IPS-11a (cell line): ENCODE data around the gene PNKD.
"Not testable (repeated sequence)": the region's sequence is repeated elsewhere in the genome, so short reads cannot be mapped to it uniquely, and the experiment has no call there.

Experiments used
- H3K4me3 ChIP-seq: one replicate; pipeline ENCODE4 v1.5.1; 2013; ENCODE audit warnings: low read depth, low read length, control low read depth

PNKD gene

DNA sequence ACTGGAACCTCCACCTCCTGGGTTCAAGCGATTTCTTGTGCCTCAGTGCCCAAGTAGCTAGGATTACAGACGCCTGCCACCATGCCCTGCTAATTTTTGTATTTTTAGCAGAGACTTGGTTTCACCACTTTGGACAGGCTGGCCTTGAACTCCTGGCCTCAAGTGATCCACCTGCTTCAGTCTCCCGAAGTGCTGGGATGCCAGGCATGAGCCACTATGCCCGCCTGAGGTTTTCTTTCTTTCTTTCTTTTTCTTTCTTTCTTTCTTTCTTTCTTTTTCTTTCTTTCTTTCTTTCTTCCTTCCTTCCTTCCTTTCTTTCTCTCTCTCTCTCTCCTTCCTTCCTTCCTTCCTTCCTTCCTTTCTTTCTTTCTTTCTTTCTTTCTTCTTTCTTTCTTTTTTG, 44.4 kb downstream of the PNKD start:
- not testable (repeated sequence) for H3K4me3 ChIP-seq

DNA sequence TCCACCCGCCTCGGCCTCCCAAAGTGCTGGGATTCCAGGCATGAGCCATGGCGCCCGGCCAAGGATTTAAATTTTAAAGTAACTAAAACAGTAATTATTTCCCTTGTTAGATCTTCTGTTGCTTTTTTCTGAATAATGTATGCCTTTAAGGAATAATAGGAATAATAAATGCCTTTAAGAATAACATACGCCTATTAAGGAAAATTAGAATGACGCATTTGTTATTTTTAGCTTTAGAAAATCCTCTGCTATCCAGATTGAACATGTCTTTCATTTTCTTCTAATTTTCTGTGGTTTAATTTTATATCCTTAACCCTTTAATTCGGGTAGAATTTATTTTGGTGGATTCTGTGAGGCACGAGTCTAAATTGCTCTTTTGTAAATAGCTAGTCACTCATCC, 45.1 kb downstream of the PNKD start:
- no peak overlapping the region for H3K4me3 ChIP-seq

DNA sequence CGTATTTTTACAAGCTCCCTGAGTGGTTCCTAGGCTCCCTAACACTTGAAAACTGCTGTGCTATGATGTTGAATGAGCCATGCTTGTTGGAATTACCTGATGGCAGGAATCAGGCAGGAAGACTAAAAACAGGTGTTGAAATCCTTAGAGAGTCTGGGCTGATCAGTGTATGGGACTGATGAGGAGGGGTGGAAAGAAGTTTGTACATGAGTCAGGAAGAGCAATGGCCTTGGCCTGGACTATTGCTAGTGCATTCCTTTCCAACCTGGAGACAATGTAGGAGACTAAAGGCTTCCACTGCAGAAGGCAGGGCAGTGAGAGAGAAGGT, 46.9 kb downstream of the PNKD start:
- no peak overlapping the region for H3K4me3 ChIP-seq

DNA sequence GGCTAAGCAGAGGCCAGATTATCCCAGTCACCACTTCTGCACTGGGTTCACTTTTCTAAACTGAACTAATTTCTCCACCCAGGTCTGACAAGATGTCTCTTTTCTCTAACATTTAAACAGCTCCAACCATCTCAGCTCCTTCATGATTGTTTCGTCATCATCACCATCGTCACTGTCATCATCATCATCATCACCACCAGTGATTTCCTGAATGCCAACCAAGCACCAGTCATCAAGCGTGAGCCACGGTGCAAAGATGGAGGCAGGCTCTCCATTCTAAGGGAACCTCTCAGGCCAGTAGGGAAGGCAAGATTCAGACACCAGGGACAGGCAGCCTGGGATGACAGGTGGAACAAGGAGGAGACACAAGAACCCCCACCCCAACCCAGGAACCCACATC, 47.5 kb downstream of the PNKD start:
- H3K4me3 ChIP-seq = no peak overlapping the region

DNA sequence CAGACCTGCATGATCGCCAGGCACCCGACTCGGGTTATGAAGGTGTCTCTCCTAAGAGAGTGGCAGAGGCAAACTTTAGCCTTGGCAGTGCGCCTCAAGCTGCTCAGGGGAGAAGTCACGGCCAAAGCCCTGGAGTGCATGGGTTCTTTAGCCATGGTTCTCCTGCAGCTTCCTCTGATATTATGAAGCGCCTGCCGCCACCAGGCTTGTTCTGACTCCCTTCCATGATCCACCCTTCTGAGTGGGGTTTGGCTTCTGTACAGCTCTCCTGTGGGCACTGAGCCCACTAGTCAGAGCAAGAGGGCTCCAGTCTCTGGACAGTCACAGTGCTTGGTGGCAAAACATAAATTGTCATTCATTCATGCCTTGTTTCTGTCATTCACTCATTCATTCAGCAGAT, 47.9 kb downstream of the PNKD start:
- no peak overlapping the region for H3K4me3 ChIP-seq

DNA sequence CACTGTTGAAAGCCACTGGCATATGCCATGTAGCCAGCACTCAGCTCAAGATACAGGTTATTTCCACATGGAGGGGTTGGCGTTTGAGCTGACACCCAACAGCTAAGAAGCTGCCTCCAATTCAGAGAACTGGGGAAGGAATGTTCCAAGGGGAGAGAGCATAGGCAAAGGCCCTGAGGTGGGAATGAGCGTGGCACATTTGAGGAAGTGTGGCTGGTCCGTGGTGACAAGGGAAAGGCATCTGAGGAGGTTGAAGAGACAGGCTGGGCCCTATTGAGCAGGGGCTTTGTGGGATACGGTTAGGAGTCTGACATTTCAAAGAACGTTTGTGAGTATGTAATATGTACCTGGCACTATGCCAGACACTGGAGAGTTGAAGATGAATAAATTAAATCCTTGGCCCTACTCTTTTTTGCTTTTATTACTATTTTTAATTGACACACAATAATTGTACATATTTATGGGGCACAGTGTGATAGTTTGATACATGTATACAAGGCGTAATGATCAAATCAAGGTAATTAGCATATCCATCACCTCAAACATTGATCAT, 49.6 kb downstream of the PNKD start:
- H3K4me3 ChIP-seq = no peak overlapping the region

DNA sequence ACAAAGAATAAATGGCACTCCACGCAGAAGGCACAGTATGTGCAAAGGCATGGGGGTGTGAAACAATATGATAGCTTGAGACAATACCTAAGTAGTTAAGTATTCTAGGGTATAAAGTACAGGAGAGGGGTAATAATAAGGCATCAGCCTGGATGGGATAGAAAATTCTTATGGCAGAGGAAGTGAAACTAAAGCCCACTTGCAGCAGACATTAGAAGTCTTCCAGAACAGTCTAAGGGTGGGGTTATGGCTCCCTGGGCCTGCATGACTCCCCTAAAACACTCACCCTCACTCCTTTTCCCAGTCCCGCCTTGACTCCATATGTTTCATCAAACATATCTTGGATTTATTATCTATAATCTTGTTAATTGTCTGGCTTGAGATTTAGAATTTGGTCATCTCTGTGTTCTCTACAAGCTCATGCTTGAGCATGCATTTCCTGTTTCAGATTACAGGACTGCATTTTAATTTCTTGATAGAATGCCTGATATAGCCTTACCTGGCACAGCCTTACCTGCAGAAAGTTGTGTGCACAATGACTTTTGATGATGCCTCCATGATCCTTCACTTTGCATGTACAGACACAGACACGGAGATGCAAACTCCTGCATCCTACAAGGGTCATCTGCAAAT, 50.5 kb downstream of the PNKD start:
- H3K4me3 ChIP-seq = no peak overlapping the region

DNA sequence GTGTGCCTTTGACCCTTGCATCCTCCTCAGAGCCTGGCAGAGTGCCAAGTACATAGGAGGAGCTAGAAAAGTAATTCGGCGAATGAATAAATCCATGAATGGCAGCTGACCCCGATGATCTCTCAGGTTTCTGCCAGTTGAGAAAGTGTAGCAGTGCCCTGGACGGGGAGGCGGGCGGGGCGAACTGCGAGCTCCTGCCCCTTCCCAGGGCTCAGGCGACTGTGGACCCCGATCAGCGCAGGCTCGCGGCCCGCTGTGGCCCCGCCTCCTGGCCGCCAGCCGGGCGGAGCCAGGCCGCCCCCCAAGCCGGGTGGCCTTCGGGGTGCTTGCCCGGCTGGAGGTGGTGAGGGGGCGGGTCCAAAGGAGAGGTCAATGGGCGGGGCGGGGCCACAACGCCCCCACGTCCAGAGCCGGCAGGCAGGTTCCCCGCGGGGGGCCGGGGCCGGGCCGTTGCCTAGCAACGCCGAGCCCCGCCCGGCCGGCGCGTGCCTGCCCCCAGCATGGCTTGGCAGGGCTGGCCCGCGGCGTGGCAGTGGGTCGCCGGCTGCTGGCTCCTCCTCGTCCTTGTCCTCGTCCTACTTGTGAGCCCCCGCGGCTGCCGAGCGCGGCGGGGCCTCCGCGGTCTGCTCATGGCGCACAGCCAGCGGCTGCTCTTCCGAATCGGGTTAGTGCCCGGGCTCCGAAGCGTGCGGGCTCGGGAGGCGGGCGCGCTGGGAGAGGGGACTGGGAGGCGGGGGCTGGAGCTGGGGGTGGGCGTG, 52.6 kb downstream of the PNKD start:
- H3K4me3 ChIP-seq = peak overlapping the region; percentile 72

DNA sequence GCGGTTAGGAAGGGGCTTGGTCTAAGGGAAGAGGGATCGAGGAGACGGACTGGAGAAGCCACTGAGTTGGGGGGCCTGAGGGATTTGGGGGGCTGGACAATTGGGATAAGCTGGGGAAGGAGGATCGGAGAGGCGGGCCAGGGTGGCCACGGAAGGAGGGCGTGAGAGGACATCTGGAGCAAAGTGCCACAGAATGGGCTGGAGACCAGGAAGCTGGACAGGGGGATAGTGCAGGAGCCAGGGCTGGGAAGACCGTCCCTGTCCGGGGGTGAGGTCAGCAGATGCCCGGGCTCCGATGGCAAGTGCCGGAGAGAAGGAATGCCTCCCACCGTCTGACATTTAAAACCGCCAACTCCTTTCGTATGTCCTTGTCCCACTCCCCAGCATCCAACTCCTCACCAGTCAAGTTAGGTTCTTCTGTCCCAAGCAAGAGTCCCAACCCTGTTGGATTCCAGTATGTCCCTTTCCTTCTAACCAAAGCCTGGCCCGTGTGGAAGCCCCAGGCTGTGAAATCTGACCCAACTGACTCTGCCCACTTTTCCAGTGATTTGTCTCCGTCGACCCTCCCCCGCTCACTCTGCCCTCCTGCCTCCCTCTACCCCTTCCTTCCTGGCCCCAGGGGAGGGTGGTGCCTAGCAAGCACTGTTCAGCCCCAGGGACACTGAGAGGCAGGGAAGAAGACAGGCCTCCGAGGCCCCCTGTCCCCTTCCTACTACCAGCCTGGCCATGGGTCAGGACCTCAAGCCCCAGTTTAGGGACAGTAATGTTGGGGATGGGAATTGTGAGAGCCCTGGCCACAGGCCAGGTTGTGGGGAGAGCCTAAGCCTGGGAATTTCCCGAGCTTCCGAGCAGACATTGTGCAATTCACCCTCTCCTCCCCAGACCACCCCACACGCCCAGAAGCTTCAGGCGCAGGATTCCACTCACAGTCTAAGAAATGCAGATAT, 53.5 kb downstream of the PNKD start:
- H3K4me3 ChIP-seq = peak overlapping the region; percentile 72

DNA sequence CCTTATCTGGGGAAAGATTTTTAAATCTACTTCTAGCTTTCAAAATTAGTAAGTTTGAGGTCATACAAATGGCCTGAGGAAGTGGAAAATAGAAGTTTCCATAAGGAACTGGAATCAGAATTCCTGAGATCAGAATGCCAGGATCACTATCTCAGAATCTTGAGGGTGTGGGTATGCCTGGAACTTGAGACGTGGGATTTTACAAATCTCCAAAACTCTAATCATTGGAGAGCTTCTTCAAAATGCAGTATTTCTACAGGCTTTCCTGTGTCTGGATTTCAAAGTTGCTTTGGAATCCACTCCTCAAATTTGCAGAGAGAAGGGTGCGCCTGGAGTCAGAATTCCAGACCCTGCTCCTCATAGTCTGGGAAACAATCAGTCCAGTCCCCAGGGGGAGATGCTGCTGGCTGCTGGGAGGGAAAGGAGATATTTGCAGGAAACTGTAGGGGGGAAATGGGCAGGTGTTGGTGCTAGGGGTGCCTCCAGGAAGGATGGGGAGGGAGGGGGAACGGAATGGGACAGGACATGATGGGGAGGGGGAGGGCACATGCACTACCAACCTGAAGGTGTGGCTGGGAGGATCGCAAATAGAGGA, 55.3 kb downstream of the PNKD start:
- no peak overlapping the region for H3K4me3 ChIP-seq

DNA sequence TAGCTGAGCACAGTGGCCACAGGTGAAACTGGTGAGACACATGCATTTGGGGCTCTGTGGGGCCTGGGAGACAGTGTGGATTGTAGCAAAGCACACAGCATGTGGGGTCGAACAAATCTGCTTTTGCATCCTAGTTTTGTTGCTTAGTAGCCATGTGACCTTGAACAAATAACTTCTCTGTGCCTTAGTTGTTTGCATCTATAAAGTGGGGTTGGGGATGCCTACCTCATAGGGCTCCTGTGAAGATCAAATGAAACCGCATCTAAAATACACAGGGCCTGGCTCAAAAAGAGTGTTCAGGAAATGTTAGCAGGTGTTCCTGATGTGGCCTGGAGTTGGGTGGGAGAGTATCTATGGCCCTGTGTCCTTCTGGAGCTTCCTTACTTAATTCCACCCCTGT, 56.0 kb downstream of the PNKD start:
- H3K4me3 ChIP-seq = no peak overlapping the region

DNA sequence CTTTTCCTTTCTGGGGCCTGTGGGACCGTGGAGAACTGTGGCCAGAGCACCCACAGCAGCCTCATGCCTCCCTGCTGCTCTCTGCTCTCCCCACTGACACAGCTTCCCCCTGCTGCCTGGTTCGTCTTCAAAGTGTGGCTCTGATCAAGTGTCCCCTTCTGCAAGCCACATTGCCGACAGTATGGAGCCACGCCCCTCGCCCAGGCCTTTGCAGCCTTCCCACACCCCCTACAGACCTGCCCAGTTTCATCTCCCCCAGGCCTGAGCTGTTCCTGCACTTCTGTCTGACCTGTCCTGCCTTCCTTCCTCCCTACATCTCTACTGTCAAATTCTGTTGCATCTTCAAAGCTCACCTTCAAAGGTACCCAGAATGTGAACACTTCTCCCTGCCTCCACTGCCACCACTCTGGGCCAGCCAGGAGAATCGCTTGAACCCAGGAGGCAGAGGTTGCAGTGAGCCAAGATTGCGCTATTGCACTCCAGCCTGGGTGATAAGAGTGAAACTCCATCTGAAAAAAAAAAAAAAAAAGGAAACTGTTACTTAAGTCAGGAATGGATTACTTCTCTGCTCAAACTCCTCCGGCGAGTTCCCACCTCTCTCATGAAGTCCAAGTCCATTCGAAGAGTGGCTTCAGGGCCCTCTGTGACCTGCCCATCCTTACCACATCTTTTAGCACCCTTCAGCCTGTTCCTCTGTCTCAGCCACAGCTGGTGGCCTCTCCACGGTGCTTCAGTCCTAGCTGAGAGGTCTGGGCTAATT, 57.3 kb downstream of the PNKD start:
- no peak overlapping the region for H3K4me3 ChIP-seq

DNA sequence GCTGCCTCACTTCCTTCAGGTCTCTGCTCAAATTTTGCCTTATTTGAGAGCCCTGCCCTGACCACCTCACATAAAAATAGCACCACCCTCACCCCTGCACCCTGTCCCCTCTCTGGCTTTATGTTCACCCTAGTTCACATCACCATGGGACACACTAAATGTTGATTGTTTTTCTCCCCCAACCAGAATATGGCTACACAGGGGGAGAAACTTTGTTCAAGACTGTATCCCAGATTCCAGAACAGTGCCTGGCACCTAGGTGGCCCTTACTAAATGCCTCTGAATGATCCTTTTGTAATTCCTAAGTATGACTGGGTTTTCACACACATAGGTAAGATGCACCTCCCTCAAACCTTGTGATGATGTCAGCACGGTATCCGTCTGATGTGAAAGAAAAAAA, 58.0 kb downstream of the PNKD start:
- no peak overlapping the region for H3K4me3 ChIP-seq

DNA sequence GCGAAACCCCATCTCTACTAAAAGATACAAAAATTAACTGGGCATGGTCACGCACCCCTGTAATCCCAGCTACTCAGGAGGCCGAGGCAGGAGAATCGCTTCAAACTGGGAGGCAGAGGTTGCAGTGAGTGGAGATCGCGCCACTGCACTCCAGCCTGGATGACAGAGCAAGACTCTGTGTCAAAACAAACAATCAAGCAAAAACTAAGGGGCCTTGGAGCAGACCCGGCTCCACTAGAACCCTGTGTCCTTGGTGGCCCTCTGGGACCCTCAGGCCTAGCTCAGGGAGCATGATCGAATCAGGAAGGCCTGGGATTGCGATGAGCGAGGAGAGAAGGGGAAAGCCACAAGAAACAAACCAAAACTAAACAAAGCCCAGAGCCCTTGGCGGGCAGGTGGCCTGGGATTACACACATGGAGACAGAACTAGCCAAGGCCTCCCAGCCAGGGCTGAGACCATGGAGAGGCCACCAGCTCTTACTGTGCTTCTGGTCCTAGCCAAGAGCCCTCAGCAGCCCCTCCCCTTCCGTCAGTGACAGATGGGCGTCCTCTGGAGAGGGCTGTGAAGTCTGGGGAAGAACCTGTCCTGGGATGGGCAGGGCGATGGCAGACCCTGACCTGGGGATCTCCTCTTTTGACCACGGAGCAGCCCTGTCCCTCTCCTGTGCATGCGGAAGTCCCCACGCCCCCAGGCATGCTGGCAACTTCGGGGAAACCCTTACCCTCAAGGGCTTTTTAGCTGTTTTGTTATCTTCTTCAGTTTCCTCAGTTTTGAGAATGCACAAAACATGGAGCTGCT, 58.9 kb downstream of the PNKD start:
- H3K4me3 ChIP-seq = no peak overlapping the region

DNA sequence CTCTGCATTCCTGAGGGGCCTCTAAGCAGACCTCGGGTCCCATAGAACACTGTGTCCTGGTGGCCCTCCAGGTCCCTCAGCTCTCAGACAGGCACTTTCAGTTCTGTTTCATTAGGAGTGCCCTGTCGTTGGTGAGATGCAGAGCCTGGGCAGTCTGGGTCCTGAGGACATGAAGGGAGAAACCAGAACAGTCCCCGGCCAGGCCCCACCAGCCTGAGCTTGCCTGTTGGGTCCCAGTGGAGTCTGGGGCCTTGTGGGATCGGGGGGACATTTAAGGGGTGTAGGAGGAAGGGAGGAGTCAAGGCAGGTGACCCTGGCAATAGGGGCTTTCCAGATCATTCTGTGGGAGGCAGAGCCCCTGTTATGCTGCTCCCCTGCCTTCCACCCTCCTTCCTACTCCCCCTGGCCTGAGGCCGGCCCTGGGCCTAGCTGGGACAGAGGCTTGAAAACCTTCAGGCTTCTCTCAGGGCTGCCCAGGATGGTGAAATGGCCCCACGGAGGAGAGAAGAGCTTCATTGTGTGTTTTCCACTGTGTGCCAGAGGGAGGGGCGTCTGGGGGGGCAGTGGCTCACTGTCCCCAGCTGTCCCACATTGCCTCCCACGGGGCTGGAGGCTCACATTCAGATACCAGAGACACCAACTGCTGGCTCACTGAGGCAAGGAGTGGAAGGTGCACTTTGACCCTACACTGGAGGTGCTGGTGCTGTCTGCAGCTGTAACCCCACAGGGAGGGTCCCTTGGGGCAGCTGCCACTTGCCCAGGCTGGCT, 59.7 kb downstream of the PNKD start:
- H3K4me3 ChIP-seq = no peak overlapping the region

DNA sequence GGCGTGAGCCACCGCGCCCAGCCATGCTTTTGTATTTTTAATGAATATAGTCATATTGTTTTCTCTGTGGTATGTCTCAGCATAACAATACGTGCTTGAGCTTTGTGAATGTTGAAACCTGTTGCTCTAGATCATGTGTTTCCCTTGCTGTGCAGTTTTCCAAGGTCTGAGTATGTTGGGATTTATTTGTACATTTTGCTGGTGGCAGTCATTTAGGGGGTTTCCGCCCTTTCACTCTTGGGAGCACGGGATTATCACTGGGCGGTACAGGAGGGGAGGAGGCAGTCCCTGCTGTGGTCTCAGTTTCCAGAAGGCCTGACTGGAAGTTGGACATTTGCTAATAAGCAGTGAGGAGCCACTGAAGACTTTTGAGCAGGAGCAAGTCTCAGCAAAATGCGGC, 61.4 kb downstream of the PNKD start:
- no peak overlapping the region for H3K4me3 ChIP-seq

DNA sequence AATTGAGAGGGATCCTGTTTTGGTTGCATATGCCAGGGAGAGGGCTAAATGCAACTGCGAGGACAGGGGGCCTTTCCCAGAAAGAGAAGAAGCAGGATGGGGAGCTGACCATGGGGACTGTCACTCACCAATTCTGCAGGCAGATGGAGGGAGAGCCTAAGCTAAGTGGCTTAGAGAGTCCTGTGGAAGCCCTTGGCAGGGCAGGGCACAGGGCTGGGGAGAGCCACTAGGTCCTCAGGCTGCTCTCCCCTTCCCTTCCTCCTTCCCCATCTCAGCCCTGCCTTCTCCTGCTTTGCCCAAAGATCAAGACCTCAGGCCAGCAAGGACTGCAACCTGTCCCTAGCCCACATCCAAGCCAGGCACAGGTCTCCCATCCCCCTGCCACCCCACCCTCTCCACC, 62.0 kb downstream of the PNKD start:
- H3K4me3 ChIP-seq = no peak overlapping the region

DNA sequence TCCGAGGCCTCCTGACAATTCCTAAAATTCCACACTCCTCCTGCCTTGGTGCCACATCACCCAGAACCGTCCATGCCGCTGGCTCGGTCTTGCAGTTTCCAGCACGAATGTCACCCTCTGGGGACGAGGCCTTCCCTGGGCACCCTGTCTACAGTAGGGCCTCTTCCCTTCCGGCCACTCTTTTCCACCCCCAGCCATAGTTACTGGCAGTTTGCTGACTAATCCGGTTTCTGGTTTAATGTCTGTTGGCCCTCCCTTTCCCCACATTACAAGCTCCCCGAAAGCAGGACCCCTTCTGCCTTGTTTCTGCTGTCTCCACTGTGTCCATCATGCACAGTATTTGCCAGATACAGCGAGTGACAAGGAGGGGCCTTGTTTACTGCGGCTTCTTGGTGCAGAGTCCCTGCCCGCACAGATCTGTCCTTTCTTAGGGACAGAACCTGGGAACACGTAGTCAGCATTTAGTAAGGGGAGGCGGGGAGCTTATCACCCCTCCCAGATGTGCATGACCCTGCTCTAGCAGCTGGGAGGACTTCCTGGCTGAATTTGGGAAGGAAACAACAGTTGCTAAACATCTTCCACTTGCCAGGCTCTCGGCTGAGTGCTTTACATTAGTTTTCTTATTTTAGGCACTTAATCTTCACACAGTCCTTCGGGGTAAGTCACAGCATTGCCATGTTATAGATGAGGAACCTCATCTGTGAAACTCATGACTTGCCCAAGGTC, 62.8 kb downstream of the PNKD start:
- no peak overlapping the region for H3K4me3 ChIP-seq
